ENCODE measurements around the gene REN.

REN gene

GRCh38 chr1:204130981-204131892, 34.9 kb downstream of the REN start:
- no peak for DNase-seq

- no peak for DNase-seq
These were observed 36.0 kb downstream of the REN start for GRCh38 chr1:204130178-204130577.

GRCh38 chr1:204128964-204129896, 36.9 kb downstream of the REN start:
- peak; percentile 72 for DNase-seq

- no peak for DNase-seq
These were observed 37.6 kb downstream of the REN start for GRCh38 chr1:204128464-204128963.

- DNase-seq, result peak; percentile 12
These were observed 38.4 kb downstream of the REN start for GRCh38 chr1:204127597-204128242.

GRCh38 chr1:204126956-204127355, 39.2 kb downstream of the REN start:
- DNase-seq, result no peak

GRCh38 chr1:204126386-204126785, 39.8 kb downstream of the REN start:
- no peak for DNase-seq

- DNase-seq, result no peak
These were observed 40.3 kb downstream of the REN start for GRCh38 chr1:204125759-204126351.

GRCh38 chr1:204124639-204125038, 41.5 kb downstream of the REN start:
- DNase-seq, result no peak

- DNase-seq, result no peak
These were observed 42.8 kb downstream of the REN start for GRCh38 chr1:204123376-204123775.

GRCh38 chr1:204121840-204122555, 44.1 kb downstream of the REN start:
- DNase-seq, result no peak

GRCh38 chr1:204116539-204116938, 49.6 kb downstream of the REN start:
- no peak for DNase-seq

GRCh38 chr1:204115116-204115515, 51.0 kb downstream of the REN start:
- DNase-seq, result no peak

- no peak for DNase-seq
These were observed 51.5 kb downstream of the REN start for GRCh38 chr1:204114606-204115005.

GRCh38 chr1:204113896-204114295, 52.2 kb downstream of the REN start:
- no peak for DNase-seq

GRCh38 chr1:204112876-204113730, 53.0 kb downstream of the REN start:
- DNase-seq, result no peak

GRCh38 chr1:204110894-204111633, 55.1 kb downstream of the REN start:
- DNase-seq, result no peak

GRCh38 chr1:204108312-204109141, 57.6 kb downstream of the REN start:
- no peak for DNase-seq

GRCh38 chr1:204107892-204108291, 58.2 kb downstream of the REN start:
- DNase-seq, result no peak

All from CD4-positive, alpha-beta T cell treated with Interleukin-17A for 4 hours (primary cell).